HTR-8/SVneo (cell line): ENCODE measurements around the gene PATJ.
"Not testable (repeated sequence)": the region's sequence is repeated elsewhere in the genome, so short reads cannot be mapped to it uniquely, and the experiment has no call there.

ENCODE experiments used
- DNase-seq: peaks from one replicate; pipeline ENCODE4 v3.0.0; 2011; ENCODE audit warnings: low spot score, mixed read lengths; ENCODE audit not compliant: insufficient read length
- FAIRE-seq: peaks from 2 replicates; lab custom pipeline; 2011; peaks lifted over from hg19 to GRCh38; lab: Jason Lieb, UNC

Gene PATJ

GRCh38 chr1:61922950-61923480, 180.7 kb downstream of the PATJ start:
- FAIRE-seq: no peak
- DNase-seq: no peak

DNA sequence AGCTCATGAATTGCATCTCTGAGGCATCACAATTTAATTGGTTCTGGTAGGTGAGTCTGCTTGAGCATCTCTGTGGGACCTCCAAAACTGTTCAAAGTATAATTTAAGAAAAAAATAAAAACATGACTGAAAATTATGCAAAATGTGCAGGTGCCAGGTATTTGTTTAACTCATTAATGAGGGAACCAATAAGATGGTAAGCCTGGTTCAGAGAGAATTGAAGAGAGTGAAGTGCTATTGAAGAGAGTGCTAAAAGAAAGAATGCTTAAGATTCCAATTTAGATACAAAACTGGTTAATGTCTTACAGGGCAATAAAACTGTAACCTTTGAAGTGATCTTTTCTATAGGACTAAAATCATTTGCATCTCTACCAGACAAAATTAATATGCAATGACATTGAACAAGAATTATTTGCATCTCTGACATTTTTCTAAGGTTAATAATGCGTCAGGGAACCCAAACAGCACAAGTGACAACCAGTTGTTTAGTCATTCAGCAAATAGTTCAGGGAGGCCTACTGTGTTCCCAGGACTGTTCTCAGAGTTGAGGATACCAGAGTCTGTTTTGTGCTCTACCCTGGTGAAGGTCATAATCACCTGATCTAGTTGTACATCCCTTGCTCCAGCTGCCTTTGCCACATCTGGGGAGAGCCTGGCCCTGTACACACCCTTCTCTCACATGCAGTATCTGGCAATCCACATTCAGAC, 183.5 kb downstream of the PATJ start:
- FAIRE-seq (no peak), DNase-seq (no peak)

- no peak for DNase-seq
- FAIRE-seq: no peak
Measured at GRCh38 chr1:61926597-61926996, 184.3 kb downstream of the PATJ start.

GRCh38 chr1:61930116-61930645, 187.9 kb downstream of the PATJ start:
- FAIRE-seq: no peak
- DNase-seq: no peak

GRCh38 chr1:61931587-61932279, 189.5 kb downstream of the PATJ start:
- no peak for FAIRE-seq
- no peak for DNase-seq

- FAIRE-seq (no peak), DNase-seq (no peak)
Measured at GRCh38 chr1:61935516-61935915, 193.2 kb downstream of the PATJ start.

GRCh38 chr1:61936839-61937238, 194.6 kb downstream of the PATJ start:
- DNase-seq (no peak), FAIRE-seq (no peak)

- no peak for FAIRE-seq
Measured at GRCh38 chr1:61941794-61942193, 199.5 kb downstream of the PATJ start.

GRCh38 chr1:61942856-61943255, 200.6 kb downstream of the PATJ start:
- no peak for FAIRE-seq
- no peak for DNase-seq

More at GRCh38 chr1:61941794-61942193, 199.5 kb downstream of the PATJ start:
- DNase-seq: no peak

DNA sequence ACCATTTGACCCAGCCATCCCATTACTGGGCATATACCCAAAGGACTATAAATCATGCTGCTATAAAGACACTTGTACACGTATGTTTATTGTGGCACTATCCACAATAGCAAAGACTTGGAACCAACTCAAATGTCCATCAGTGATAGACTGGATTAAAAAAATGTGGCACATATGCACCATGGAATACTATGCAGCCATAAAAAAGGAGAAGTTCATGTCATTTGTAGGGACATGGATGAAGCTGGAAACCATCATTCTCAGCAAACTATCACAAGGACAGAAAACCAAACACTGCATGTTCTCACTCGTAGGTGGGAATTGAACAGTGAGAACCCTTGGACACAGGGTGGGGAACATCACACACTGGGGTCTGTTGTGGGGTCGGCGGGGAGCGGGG, 206.4 kb downstream of the PATJ start:
- FAIRE-seq, DNase-seq: not testable (repeated sequence)

GRCh38 chr1:61950418-61950817, 208.1 kb downstream of the PATJ start:
- peak; percentile 11 for DNase-seq
- FAIRE-seq: no peak

GRCh38 chr1:61951731-61952580, 209.7 kb downstream of the PATJ start:
- FAIRE-seq (no peak), DNase-seq (no peak)

GRCh38 chr1:61952675-61953074, 210.4 kb downstream of the PATJ start:
- FAIRE-seq (no peak), DNase-seq (no peak)

DNA sequence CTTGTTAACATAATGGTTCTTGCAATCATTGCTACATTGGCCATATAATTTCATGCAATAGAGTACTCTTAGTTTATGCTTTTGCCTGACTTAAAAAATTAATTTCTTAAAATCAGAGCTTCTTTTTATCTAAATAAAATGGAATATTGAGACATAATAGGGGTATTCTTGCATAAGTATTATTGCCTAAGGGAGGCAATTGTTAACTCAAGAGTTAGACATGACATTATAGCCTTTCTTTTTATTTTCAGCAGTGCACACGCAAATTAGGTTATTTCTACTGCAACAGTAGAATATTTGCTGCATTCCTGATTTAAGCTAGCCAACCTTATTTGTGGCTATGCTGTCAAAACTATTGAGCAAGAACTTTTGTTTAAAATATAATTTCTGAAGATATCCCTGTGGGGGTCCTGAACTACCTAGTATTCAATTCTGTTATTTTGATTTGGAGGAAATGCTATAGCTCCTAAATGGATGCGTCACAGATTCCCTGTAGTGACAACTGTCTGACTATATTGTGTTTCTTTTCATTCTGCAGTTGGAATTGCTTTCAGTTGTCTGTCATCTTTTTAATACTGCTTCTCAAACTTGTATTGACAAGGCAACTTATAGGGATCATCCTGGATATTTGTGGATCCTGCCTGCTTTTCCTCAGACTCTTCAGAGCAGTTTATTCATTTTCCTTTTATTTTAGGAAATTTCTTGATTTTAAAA, 211.0 kb downstream of the PATJ start:
- no peak for DNase-seq
- FAIRE-seq: no peak

DNA sequence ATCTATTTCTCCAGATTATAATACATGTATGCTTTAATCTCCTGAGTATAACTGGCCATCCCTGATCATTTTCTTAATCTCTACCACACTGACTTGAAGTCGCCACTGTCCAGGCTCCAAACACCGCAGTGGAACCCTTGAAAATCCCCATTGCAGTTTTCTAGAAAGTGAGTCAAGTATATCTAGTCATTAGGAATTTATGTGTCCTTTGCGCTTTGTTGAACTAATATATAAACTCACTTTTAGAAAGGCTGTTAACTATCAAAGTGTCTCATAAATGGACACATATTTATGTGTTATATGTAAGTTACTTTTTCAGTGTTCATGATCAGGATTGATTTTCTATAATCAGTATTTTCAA, 211.5 kb downstream of the PATJ start:
- DNase-seq (no peak), FAIRE-seq (no peak)

- no peak for FAIRE-seq
- no peak for DNase-seq
Measured at GRCh38 chr1:61955261-61955660, 213.0 kb downstream of the PATJ start.

GRCh38 chr1:61956016-61956645, 213.9 kb downstream of the PATJ start:
- DNase-seq: no peak
- FAIRE-seq: no peak

- FAIRE-seq (no peak), DNase-seq (no peak)
Measured at GRCh38 chr1:61956784-61957183, 214.5 kb downstream of the PATJ start.

DNA sequence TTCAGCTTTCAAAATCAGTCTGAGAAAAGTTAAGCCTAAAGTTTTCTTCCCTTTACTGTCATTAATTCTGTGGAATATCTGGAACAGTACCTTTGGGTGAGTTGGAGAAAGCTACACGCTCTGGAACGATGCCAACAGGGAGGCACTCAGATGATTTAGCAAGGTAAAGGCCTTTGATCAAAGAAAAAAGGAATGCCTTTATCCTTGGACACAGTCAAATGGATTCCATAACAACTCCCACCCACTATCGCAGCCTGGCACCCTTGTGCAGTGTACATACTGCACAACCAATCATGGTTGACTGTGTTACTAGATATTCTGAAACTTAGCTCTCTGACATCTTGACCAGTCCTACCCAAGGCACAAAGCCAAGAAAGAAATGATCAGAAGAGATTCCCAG, 218.7 kb downstream of the PATJ start:
- no peak for FAIRE-seq
- DNase-seq: no peak
